ENCODE measurements around the gene CHRND. TPM values are rescaled to one million over a fixed set of nuclear protein-coding genes. Genes with fewer than 3 reads are reported as not detected.
A peak's percentile ranks its signal among the peaks of the same experiment; 100 is the strongest.

Gene CHRND
- total and polyA plus RNA-seq, 2 of the 13 experiments (the other 11 are each of a cell fraction or from before 2014, with no cell fraction given), result 0.18 TPM; not detected in 1

DNA sequence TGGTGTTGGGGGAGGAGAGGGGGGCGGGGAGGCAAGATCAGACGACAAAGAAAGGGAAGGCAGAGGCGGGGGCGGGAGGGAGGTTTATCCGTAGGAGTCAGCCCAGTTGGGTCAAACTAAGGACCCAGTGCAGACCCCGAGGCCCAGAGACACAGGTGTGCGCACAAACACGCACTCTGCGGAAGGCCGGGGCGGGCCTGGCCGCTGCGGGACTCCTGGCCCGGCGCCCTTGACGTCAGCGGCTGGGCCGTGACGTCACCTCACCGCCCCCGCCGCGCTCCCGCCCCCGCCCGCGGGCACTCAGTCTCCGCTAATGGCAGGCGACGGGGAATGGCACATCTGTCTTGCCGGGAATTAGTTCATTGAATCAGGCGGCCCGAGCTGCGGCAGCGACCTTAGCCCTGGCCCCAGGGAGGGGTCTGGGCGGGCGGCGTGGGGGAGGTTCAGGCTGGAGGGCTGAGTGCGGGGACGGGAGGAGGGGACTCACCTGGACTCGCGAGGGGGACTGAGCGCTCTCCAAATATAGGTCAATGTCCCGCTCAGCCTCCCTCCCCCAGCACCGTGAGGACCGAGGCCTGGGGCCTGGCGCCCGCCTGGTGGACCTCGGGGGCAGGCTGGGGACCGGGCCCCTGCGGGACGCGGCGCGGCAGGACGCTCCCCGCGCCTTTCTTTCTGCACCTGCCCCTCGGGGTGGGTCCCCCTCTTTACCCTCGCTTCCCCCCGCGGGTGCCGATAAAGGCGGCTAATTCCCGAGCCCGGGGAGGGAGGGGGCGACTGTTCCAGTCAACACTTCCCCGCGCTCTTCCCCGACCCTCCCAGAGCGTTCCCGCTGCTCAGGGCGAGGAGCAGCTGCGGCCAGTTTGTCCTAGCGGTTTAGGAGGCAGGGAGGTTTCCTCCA is 22.8 kb upstream of the CHRND start (continued):
- TF ChIP-seq, protein P1, sequence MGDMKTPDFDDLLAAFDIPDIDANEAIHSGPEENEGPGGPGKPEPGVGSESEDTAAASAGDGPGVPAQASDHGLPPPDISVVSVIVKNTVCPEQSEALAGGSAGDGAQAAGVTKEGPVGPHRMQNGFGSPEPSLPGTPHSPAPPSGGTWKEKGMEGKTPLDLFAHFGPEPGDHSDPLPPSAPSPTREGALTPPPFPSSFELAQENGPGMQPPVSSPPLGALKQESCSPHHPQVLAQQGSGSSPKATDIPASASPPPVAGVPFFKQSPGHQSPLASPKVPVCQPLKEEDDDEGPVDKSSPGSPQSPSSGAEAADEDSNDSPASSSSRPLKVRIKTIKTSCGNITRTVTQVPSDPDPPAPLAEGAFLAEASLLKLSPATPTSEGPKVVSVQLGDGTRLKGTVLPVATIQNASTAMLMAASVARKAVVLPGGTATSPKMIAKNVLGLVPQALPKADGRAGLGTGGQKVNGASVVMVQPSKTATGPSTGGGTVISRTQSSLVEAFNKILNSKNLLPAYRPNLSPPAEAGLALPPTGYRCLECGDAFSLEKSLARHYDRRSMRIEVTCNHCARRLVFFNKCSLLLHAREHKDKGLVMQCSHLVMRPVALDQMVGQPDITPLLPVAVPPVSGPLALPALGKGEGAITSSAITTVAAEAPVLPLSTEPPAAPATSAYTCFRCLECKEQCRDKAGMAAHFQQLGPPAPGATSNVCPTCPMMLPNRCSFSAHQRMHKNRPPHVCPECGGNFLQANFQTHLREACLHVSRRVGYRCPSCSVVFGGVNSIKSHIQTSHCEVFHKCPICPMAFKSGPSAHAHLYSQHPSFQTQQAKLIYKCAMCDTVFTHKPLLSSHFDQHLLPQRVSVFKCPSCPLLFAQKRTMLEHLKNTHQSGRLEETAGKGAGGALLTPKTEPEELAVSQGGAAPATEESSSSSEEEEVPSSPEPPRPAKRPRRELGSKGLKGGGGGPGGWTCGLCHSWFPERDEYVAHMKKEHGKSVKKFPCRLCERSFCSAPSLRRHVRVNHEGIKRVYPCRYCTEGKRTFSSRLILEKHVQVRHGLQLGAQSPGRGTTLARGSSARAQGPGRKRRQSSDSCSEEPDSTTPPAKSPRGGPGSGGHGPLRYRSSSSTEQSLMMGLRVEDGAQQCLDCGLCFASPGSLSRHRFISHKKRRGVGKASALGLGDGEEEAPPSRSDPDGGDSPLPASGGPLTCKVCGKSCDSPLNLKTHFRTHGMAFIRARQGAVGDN (CRISPR knock-in tag; IDR thresholded peaks at IDR 0.05), result peak; percentile 43; the same call in 1 of the 2 replicates
- peak; percentile 96 for TF ChIP-seq CREB1 (IDR thresholded peaks at IDR 0.05)
- no peak for TF ChIP-seq CREB1 (CRISPR knock-in tag; IDR thresholded peaks at IDR 0.05)
- peak; percentile 18; the same call in 1 of the 2 replicates for TF ChIP-seq GABPB1 (CRISPR knock-in tag; IDR thresholded peaks at IDR 0.05)

GRCh38 chr2:232503809-232504323 is 22.1 kb upstream of the CHRND start:
- CTCF ChIA-PET (ENCODE audit: low intra/inter-chr PET ratio, low total read pairs), result no interaction called here
- Histone ChIP-seq H4K20me1 (ENCODE audit: insufficient read depth, low read length) (no peaks in the 10 kb centered on the region), H3K9me3 (ENCODE audit: low read length) (no peaks in the 10 kb centered on the region), H3K27me3 (ENCODE audit: control insufficient read depth in 1 of 2, insufficient read depth in 2 of 2, low read length in 2 of 2) (peaks cover 18 to 94% of the 10 kb centered on the region in 2 experiments), H3K27ac (ENCODE audit: extremely low read length, insufficient read depth, low read length) (no peak overlapping the region), H3K4me3 (replicated peaks in 1 of 3; ENCODE audit: insufficient read depth in 1 of 3, low read depth in 2 of 3, low read length in 3 of 3) (peak overlapping the region in 2 of 3 experiments; percentile 52 to 67; a peak in 3 of 6 replicates), H3K9ac (ENCODE audit: insufficient read depth, low read depth, low read length) (no peak overlapping the region), H3K79me2 (ENCODE audit: insufficient read depth, low read length) (no peaks in the 10 kb centered on the region), H3K36me3 (replicated peaks in 1 of 2; ENCODE audit: control insufficient read depth in 1 of 2, insufficient read depth in 2 of 2, low read length in 2 of 2) (no peaks in the 10 kb centered on the region), H2AFZ (ENCODE audit: low read length) (no peak overlapping the region), H3K4me1 (ENCODE audit: insufficient read depth, low read length) (peaks cover 11% of the 10 kb centered on the region), H3K4me2 (ENCODE audit: low read depth, low read length) (peak overlapping the region; percentile 72)
- ATAC-seq, result no peak
- no peak for FAIRE-seq
- in situ Hi-C loops (cut with HindIII; ENCODE audit: extremely low pct_ligation_motif_present, low pct_unique_long_range_greater_than_20kb) (no loop called here), intact Hi-C loops (cut with micrococcal nuclease; ENCODE audit: unreplicated experiment) (no loop called here)
- 31% methylated on average over 16 of the region's 16 CpGs for WGBS (ENCODE audit: low lambda C conversion rate)
- no TSS peak for BruUV-seq (replicated peaks)
- POLR2A ChIA-PET, result no interaction called here
- no peak for TF ChIP-seq LCORL (IDR thresholded peaks at IDR 0.05)
- TF ChIP-seq LCORL (CRISPR knock-in tag; IDR thresholded peaks at IDR 0.05), result no peak
- TF ChIP-seq HMG20A (CRISPR knock-in tag; IDR thresholded peaks at IDR 0.05; ENCODE audit: borderline replicate concordance), result no peak
- peak; percentile 99 for TF ChIP-seq EZH2 (conservative IDR thresholded peaks at IDR 0.05; ENCODE audit: low read depth, low read length)
- DNase-seq (ENCODE audit: low spot score), result no peak
